8988T (cell line): Measurements from ENCODE around the gene SLC25A25.
"Not testable (repeated sequence)": the region's sequence is repeated elsewhere in the genome, so short reads cannot be mapped to it uniquely, and the experiment has no call there.

Experiments
- DNase-seq: peaks from one replicate; pipeline ENCODE4 v3.0.0; 2011

The SLC25A25 gene

DNA sequence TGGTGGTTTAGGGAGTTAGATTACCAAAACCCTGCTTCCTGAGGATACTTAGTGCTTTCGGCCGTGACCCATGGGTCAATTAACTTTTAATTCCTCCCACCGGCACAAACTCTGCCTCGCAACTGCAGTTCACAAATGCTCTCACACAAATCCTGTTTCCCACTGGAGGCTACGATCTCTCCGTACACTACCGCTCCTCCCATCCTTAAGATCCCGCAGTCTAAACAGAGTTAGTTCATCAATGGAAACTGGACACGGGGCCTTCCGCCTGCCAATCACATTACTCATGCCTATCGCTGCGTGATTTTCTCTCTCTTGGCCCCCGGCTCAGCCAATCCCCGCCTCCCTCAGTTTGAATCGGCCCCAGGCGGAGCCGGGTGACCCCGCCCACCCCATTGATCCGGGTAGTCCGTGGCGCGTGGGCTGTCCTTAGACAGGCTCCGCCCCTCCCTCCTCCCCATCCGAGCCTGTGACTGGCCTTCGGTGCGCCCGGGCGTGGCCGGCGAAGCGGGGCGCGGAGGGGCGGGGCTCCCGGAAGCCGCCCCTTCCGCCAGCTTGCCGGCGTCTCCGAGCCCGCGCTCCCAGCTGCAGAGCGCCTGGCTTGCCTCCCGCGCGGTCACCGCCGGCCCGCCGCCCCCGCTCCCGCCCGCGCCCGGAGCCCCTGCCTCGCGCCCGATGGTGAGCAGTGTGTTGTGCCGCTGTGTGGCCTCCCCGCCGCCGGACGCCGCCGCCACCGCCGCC lies at the start of gene SLC25A25:
TSS of gene SLC25A25 (plus strand) at position 588 of the 741 bp plus-strand sequence. CDS start at position 676, 88 bp downstream.
- peak; percentile 84 for DNase-seq

DNA sequence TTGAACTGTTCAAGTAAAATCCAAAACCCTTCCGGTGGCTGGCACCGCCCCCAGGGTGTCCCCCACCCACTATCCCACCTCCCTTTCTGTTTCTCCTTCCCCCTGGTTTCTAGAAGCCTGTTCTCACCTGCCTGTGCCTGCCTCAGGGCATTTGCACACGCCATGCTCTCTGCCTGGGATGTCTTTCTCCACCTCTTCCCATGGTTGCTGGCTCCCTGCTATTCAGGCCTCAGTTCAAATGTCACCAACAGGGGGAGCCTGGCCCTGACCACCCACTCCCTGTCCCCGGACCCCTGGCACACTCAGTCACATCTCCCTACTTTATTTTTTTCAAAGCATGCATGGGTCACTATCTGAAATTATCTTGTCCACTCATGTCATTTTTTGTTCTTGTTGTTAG lies 47.3 kb upstream of the SLC25A25 start:
- DNase-seq = no peak

DNA sequence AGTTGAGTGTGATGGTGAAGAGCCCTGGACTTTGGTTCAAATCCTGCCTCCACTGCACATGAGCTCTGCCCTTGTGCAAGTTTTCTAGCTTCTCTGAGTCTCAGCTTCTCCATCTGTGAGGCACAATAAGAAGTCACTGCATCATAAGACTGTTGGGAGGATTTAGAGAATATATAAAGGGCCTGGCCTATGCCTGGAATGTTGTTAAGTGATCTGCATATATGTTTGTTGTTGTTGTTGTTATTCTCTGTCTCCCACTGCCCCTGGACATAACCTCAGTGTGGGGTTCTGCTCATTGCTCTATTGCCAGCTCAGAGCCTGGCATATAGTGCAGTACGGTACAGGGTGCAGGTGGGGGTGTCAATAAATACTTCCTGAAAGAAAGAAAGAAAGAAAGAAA lies 46.9 kb upstream of the SLC25A25 start:
- no peak for DNase-seq

DNA sequence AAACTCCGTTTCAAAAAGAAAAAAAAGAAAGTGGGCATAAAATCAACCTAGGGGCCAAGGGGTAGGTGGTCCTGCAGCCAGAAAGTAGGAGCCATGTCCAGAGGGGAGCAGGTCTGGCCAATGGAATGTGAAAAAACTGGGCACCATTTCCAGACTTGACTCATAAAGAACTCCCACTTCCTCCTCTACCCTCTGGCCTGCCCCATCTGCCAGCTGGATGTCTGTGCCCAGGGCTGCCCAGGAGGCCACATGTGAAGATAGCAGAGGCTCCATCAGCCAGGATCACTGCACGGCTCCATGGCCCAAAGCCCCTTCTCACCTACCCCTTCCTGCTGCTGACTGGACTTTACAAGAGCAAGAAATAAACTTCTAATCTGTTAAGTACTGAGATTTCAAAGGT lies 45.1 kb upstream of the SLC25A25 start:
- DNase-seq = no peak

DNA sequence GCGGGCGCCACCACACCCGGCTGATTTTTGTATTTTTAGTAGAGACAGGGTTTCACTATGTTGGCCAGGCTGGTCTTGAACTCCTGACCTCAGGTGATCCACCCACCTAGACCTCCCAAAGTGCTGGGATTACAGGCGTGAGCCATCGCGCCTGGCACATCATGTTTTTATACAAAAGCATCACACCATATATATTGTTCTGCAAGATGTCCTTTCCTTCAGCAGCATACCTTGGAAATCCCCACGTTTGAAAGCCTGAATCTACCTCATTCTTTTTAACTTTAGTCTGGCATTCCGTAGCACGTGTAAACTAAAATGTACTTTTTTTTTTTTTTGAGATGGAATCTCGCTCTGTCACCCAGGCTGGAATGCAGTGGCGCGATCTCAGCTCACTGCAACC lies 44.4 kb upstream of the SLC25A25 start:
- DNase-seq = not testable (repeated sequence)

DNA sequence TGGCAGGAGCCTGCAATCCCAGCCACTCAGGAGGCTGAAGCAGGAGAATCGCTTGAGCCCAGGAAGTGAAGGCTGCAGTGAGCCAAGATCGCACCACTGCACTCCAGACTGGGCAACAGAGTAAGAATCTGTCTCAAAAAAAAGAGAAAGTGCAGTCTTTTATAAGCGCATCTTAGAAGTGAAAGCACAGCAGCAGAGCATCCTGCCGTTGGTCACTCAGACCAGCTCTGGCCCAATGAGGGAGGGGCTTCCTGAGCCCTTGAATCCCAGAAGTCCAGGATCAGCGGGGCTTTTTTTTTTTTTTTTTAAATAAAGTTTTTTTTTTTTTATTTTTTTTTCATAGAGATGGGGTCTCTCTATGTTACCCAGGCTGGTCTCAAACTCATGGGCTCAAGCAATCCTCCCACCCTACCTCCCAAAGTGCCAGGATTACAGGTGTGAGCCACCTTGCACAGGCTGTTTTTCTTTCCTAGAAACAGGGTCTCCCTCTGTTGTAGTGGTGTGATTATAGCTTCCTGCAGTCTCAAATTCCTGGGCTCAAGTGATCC lies 43.2 kb upstream of the SLC25A25 start:
- no peak for DNase-seq

DNA sequence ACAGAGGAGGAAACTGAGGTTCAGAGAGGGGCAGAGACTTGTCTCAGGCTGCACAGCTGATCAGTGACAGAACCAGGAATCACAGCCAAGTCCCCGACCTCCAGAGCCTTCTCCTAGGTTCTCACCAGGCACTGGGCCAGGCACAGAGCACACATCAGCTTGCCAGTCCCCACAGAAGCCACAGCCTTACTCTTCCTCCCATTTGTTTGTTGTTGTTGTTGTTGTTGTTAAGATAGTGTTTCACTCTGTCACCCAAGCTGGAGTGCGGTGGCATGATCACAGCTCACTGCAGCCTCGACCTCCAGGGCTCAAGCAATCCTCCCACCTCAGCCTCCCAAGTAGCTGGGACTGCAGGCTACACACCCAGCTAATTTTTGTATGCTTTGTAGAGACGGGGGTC lies 42.3 kb upstream of the SLC25A25 start:
- no peak for DNase-seq

DNA sequence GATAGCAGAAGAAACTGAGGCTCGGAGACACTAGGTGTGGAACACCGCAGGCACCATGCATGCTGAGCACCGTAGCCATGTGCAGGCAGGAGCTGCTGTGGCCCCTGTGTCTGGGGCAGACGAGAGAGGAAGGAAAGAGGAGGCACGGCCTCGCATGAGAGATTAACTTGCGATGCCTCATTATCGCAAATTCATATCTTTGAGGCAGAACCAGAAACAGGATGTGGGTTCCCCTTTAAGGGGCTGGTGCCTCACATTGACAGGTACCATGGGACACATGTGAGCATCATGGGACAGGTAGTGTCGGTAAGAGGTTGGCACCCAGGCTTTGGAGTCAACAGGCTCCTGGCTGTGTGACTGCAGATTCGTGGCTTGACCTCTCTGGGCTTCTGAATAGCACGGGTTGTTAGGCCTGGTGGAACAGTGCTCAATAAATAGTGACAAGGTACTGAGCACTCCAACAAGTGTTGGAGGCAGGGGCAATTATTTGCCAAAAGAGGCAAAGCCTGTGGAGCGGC lies 41.7 kb upstream of the SLC25A25 start:
- no peak for DNase-seq

DNA sequence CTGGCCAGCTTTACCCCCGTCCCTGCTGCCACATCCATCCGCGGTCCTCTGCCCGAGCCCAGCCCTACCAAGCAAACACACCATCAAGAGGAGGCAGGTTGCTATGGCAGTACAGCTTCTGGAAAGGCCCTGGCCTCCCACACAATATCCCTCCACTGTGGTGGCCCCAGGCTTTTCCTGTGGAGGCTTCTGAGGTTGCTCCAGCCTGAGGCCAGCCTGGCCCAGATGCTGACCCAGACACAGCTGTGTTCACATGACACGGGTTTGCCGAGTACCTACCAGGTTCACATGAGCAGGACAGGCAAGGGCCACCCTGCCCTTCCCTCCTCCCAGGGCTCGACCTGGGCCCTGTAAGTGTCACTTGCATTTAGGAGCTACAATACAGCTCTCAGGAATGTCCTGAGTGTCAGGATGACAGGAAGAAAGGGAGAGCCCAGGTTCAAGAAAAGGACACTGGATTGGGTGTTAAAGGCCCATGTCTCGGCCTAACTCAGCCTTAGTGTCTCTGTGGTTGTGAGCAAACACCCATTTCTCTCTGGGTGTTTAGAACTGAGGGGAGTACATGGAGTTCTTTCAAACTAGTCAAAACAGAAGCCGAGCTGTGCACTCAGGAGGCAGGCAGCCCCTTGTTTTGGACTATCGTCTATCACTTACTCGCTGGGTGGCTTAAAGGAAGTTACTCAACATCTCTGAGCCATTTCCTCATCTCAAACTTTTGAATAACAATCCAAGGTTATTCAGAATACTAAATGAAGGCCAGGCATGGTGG lies 41.1 kb upstream of the SLC25A25 start:
- no peak for DNase-seq

DNA sequence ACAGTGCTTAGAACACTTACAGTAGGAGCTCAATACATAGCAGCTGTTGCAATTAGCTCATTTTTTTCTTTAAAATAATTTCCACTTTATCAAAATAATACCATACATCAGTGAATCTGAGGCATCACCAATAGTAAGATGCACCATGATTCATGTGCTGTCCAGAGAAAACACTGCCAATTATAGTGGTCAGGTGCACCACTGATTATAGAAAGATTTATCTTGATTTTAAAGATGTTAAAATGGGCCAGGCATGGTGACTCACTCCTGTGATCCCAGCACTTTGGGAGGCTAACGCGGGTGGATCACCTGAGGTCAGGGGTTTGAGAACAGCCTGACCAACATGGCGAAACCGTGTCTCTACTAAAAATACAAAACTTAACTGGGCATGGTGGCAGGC lies 40.3 kb upstream of the SLC25A25 start:
- no peak for DNase-seq

DNA sequence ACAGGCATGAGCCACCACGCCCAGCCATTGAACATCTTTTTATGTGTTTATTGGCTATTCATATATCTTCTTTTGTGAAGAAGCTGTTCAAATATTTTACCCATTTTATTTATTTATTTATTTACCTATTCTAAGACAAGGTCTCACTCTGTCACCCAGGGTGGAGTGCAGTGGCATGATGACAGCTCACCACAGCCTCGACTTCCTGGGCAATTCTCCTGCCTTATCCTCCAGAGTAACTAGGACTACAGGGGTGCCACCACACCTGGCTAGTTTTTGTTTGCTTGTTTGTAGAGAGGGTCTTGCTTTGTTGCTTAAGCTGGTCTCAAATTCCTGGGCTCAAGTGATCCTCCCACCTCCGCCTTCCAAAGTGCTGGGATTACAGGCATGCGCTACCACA lies 34.4 kb upstream of the SLC25A25 start:
- DNase-seq = no peak

DNA sequence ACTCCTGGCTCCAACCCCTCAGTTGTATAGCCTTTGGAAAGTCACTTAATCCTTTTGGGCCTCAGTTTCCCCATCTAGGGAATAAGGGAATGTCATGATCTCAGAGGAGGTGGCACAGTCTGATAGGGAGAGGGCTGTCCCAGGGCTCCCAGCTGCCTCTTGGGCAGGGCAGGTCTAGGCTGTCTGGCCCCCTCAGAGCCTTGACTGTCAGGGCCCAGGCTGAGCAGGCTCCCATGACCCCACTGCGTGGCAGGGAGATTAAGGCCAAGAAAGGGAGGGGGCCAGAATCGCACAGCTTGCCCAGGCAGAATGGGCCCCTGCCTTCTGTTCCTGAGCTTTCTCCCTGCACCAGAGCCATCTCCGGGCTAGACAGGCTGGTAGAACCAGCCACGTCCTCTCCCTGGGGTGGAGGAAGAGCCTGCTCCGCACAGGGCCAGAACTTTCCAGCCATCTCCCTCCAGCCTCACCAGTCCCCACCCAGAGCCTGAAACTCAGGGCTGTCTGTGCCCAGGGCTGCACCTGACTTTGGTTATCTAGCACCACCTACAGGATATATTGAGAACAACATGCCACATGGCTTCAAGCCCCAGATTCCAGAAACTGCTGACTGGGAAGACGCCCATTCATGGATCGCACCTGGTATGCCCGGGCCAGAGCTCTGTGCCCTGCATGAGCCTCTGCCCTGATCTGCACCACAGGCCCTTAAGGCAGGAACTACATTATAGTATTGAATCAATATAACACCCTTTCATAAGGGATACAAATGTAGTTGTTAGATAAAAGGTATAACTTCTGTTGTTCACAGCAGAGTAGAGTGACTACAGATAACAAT lies 33.0 kb upstream of the SLC25A25 start:
- peak; percentile 75 for DNase-seq

DNA sequence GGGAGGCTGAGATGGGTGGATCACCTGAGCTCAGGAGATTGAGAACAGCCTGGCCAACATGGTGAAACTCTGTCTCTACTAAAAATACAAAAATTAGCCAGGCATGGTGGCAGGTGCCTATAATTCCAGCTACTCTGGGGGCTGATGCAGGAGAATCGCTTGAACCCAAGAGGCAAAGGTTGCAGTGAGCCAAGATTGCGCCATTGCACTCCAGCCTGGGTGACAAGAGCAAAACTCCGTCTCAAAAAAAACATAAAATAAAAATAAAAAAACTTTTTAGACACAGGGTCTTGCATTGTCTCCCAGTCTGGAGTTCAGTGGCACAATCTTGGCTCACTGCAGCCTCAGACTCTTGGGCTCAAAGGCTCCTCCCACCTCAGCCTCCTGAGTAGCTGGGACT lies 31.5 kb upstream of the SLC25A25 start:
- DNase-seq = not testable (repeated sequence)

DNA sequence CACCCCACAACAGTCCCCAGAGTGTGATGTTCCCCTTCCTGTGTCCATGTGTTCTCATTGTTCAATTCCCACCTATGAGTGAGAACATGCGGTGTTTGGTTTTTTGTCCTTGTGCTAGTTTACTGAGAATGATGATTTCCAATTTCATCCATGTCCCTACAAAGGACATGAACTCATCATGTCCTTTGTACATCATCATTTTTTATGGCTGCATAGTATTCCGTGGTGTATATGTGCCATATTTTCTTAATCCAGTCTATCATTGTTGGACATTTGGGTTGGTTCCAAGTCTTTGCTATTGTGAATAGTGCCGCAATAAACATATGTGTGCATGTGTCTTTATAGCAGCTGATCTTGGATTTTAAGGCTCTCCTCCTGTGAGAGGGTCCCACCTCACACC lies 27.2 kb upstream of the SLC25A25 start:
- not testable (repeated sequence) for DNase-seq

DNA sequence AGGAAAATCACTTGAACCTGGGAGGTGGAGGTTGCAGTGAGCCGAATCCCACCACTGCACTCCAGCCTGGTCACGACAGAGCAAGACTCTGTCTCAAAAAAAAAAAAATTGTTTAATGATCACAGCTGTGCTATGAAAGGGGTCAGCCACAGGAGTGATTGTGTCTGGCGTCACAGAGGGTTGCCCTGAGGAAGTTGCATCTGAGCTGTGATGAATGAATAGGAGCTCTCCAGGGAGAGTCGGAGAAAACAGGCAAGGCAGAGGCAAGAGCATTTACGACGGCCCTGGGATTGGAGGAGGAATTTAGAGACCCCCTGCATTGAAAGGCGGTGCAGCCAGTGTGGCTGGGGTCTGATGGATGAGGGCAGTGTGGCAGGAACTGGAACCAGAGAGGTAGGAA lies 26.0 kb upstream of the SLC25A25 start:
- DNase-seq = no peak

DNA sequence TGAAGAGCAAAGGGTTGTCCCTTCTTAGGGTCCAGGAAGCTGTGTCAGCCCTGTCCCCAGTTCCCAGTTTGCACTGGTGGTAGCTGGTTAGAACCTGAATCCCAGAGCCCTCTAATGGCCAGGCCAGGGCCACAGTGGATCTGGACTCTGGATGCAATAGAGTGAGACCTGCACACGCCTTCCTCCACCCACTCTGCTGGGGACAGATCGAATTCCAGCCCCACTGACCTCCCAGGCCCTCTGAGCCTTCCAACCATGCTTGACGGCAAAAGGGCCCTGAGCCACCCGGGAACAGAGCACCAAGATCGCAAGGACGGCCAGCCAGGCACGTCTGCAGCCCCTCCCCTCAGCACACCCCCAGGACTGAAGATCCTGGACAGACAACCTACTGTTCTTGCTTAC lies 24.6 kb upstream of the SLC25A25 start:
- DNase-seq = no peak

DNA sequence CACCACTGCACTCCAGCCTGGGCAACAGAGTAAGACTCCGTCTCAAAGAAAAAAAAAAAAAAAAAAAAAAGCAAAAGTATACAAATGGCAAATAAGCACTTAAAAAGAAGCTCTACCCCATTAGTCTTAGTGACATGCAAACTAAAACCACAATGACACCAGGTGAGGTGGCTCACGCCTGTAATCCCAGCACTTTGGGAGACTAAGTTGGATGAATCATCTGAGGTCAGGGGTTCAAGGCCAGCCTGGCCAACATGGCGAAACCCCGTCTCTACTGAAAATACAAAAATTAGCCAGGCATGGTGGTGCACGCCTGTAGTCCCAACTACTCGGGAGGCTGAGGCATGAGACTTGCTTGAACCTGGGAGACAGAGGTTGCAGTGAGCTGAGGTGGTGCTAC lies 22.6 kb upstream of the SLC25A25 start:
- not testable (repeated sequence) for DNase-seq

DNA sequence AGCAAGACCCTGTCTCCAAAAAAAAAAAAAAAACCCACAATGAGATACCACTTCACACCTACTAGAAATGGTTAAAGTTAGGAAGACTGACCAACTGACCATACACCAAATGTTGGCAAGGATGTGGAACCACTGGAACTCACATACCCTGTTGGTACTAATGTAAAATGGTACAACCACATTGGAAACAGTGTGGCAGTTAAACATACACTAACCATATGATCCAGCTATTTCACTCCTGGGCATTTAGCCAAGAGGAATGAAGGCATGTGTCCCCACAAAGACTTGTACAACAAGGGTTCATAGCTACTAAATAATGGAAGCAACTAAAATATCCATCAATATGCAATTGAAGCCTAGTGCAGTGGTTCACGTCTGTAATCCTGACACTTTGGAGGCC lies 22.2 kb upstream of the SLC25A25 start:
- DNase-seq = no peak

DNA sequence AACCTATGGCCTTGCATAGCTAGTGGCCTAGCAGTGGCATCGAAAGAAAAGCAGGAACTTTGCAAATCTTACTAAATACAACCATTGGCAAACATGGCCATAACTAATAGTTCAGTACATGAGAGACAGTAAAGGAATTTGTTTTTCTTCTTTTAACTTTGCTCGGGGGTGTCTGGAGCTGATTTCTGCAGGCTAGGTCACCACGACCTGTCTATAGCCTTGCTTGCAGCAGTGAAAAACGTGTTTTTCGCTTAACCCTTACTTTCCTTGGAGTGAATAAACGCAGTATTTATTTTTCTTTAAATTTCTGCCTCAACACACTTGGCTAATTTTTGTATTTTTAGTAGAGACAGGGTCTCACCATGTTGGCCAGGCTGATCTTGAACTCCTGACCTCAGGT lies 20.8 kb upstream of the SLC25A25 start:
- DNase-seq = no peak

DNA sequence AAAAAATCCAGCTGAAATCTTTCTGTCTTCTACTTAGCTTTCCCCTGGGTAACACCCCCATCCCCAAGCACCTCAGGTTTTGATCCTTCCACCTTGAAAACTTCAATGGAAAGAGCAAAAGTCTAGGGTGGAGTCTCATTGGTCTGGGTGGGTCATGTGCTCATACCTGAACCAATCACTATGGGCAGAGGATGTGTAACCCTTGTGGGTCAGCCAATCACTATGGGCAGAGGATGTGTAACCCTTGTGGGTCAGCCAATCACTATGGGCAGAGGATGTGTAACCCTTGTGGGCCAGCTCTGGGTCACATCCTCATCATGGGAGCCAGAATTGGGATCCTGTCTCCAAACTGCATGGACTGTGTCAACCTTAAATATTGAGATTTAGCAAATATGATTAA lies 19.4 kb upstream of the SLC25A25 start:
- no peak for DNase-seq

DNA sequence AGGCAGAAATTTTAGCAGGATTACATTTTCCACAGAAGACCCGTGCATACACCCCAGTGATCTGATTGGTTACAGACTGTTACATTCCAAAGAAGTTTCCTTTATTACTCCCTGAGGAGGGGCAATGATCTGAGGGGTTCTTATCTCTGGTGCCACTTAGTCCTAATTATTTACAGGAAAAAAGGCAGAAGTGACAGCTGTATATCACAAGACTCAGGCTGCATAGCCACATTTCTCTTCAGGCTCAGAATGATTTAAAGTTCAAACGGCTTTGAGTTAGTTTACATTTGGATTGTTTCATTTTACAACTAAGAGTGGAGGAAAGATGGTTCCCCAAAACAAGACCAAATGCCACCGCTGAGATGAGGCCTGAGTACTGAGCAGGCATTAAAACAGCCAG lies 18.2 kb upstream of the SLC25A25 start:
- no peak for DNase-seq

DNA sequence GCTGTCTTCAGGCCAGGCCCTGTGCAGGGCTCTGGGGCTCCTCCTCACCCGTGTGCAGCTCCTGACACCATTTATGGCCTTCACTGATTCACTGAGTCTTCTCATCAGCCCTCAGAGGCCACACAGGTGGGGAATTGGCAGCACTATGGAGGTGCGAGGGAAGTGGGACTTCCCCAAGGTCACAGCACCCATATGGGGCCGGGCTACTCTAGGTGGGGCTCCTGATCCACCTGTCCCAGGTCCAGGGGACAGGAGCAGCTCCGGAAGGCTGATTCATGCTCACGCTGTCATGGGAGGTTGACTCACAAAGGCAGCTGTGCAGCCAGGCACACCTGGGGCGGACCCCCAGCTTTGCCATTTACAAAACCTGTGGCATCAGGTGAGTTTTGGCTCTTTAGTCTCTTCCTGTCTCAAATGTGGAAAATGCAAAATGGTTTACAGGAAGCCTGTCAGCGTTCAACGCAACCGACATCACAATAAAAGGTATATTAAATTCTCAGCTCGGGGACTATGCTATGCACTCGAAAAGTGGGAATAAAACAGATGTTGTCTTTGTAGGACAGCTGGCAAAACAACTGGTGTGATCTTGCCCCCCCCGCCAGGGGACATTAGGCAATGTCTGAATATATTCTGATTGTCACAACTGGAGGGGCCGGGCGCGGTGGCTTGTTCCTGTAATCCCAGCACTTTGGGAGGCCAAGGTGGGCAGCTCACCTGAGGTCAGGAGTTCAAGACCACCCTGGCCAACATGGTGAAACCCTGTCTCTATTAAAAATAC lies 15.9 kb upstream of the SLC25A25 start:
- DNase-seq = no peak
